NCI-H446 treated with DMSO at 0.1 percent for 48 hours (cell line): ENCODE measurements around the gene NCOA6.

ENCODE experiments used
- DNase-seq: peaks from one replicate; lab custom pipeline; 2025; lab: John Stamatoyannopoulos, UW

Gene NCOA6

GRCh38 chr20:34825530-34826362, at the start of gene NCOA6:
TSS of gene NCOA6 (minus strand) at chr20:34825651. CDS start at chr20:34782355, 43,296 bp downstream.
- DNase-seq: peak; percentile 66

GRCh38 chr20:34874094-34874654, 48.7 kb upstream of the NCOA6 start:
- peak; percentile 76 for DNase-seq

- DNase-seq: no peak
Observed at GRCh38 chr20:34873583-34874093, 48.2 kb upstream of the NCOA6 start.

- DNase-seq: peak; percentile 40
Observed at GRCh38 chr20:34872622-34873224, 47.3 kb upstream of the NCOA6 start, which contains the start of gene GGT7. TSS of gene GGT7 (minus strand) at chr20:34872856. CDS start at chr20:34872815, 41 bp downstream.

GRCh38 chr20:34871966-34872621, 46.6 kb upstream of the NCOA6 start:
- DNase-seq: no peak

- no peak for DNase-seq
Observed at GRCh38 chr20:34871320-34871926, 46.0 kb upstream of the NCOA6 start.

GRCh38 chr20:34864216-34864615, 38.8 kb upstream of the NCOA6 start:
- DNase-seq: no peak

- DNase-seq: no peak
Observed at GRCh38 chr20:34863421-34863965, 38.0 kb upstream of the NCOA6 start.

GRCh38 chr20:34862724-34863123, 37.3 kb upstream of the NCOA6 start:
- DNase-seq: no peak

GRCh38 chr20:34861386-34862084, 36.1 kb upstream of the NCOA6 start:
- DNase-seq: no peak

- DNase-seq: no peak
Observed at GRCh38 chr20:34859826-34860545, 34.5 kb upstream of the NCOA6 start.

GRCh38 chr20:34859367-34859766, 33.9 kb upstream of the NCOA6 start:
- no peak for DNase-seq

- DNase-seq: no peak
Observed at GRCh38 chr20:34852298-34852697, 26.8 kb upstream of the NCOA6 start.

- DNase-seq: no peak
Observed at GRCh38 chr20:34850969-34851368, 25.5 kb upstream of the NCOA6 start.

GRCh38 chr20:34849778-34850177, 24.3 kb upstream of the NCOA6 start:
- DNase-seq: no peak

GRCh38 chr20:34848597-34848996, 23.1 kb upstream of the NCOA6 start:
- DNase-seq: no peak

GRCh38 chr20:34843421-34843820, 18.0 kb upstream of the NCOA6 start:
- no peak for DNase-seq

GRCh38 chr20:34842143-34842542, 16.7 kb upstream of the NCOA6 start:
- DNase-seq: no peak

GRCh38 chr20:34834459-34834893, 9.0 kb upstream of the NCOA6 start:
- DNase-seq: peak; percentile 55

- no peak for DNase-seq
Observed at GRCh38 chr20:34831936-34832335, 6.5 kb upstream of the NCOA6 start.
